GM12865 (cell line): ENCODE data around the gene YTHDF2.

Experiments used
- DNase-seq: peaks from one replicate; pipeline ENCODE4 v3.0.0; 2010; ENCODE audit warnings: low read depth
- H3K4me3 ChIP-seq: 2 replicates; pipeline ENCODE4 v1.5.1; 2011; ENCODE audit warnings: mild to moderate bottlenecking, low read depth, low read length, control low read depth
- CTCF ChIP-seq: IDR thresholded peaks from 2 replicates; pipeline ENCODE4 v1.5.1; 2011; ENCODE audit warnings: low read length, control low read depth, low read depth, inconsistent platforms; ENCODE audit not compliant: insufficient read depth; ENCODE audit errors: missing control alignments

YTHDF2 gene

GRCh38 chr1:28819020-28819419 is 82.3 kb downstream of the YTHDF2 start:
- no peak overlapping the region for H3K4me3 ChIP-seq
- TF ChIP-seq CTCF: no peak
- no peak for DNase-seq
